HG02885 (cell line): ENCODE results near the gene RGS16.
A peak's percentile ranks its signal among the peaks of the same experiment; 100 is the strongest.

ENCODE experiments used
- ATAC-seq: cut with Tn5 transposase; IDR thresholded peaks from one replicate; pipeline ENCODE4 v1.9.1; 2021; ENCODE audit warnings: mild to moderate bottlenecking; ENCODE audit not compliant: unreplicated experiment, poor library complexity

RGS16 gene

GRCh38 chr1:182630586-182630985 lies 26.4 kb upstream of the RGS16 start:
- no peak for ATAC-seq

- peak; percentile 55 for ATAC-seq
Observed at GRCh38 chr1:182629499-182630096, 25.4 kb upstream of the RGS16 start.

GRCh38 chr1:182629080-182629479 lies 24.9 kb upstream of the RGS16 start:
- ATAC-seq, result no peak

- no peak for ATAC-seq
Observed at GRCh38 chr1:182628657-182629056, 24.5 kb upstream of the RGS16 start.

GRCh38 chr1:182627622-182628021 lies 23.4 kb upstream of the RGS16 start:
- ATAC-seq, result no peak

GRCh38 chr1:182626527-182626926 lies 22.3 kb upstream of the RGS16 start:
- no peak for ATAC-seq

GRCh38 chr1:182625719-182626504 lies 21.7 kb upstream of the RGS16 start:
- no peak for ATAC-seq

- no peak for ATAC-seq
Observed at GRCh38 chr1:182625024-182625423, 20.8 kb upstream of the RGS16 start.

GRCh38 chr1:182624577-182624976 lies 20.4 kb upstream of the RGS16 start:
- no peak for ATAC-seq

GRCh38 chr1:182622901-182623528 lies 18.8 kb upstream of the RGS16 start:
- ATAC-seq, result peak; percentile 66

- ATAC-seq, result no peak
Observed at GRCh38 chr1:182621906-182622305, 17.7 kb upstream of the RGS16 start.

GRCh38 chr1:182620924-182621585 lies 16.9 kb upstream of the RGS16 start:
- ATAC-seq, result no peak

- ATAC-seq, result no peak
Observed at GRCh38 chr1:182617734-182618351, 13.7 kb upstream of the RGS16 start.

- ATAC-seq, result no peak
Observed at GRCh38 chr1:182617014-182617429, 12.8 kb upstream of the RGS16 start.

- ATAC-seq, result peak; percentile 74
Observed at GRCh38 chr1:182616130-182617013, 12.2 kb upstream of the RGS16 start.

- peak; percentile 24 for ATAC-seq
Observed at GRCh38 chr1:182615468-182616129, 11.4 kb upstream of the RGS16 start.

- ATAC-seq, result peak; percentile 43
Observed at GRCh38 chr1:182614796-182615454, 10.7 kb upstream of the RGS16 start.

- no peak for ATAC-seq
Observed at GRCh38 chr1:182611787-182612186, 7.6 kb upstream of the RGS16 start.

GRCh38 chr1:182611326-182611725 lies 7.1 kb upstream of the RGS16 start:
- no peak for ATAC-seq
